Esophagus muscularis mucosa (tissue), 4 donors: ENCODE results near the gene CNNM3. TPM values are rescaled to one million over a fixed set of nuclear protein-coding genes. Genes with fewer than 3 reads are reported as not detected.
"Not testable (repeated sequence)": the region's sequence is repeated elsewhere in the genome, so short reads cannot be mapped to it uniquely, and the experiment has no call there.

Experiments used
- DNase-seq: peaks from one replicate; pipeline ENCODE4 v3.0.0-alpha.2; 2017; ENCODE audit errors: extremely low spot score
- H3K27ac ChIP-seq, 4 donors: fragments of 200-600 bp; sonication (generic); replicated peaks in 1 of 4; 1 replicate in 3 of 4; 2 replicates in 1 of 4; pipeline ENCODE4 v1.5.1; 2016 to 2019; ENCODE audit warnings: mild to moderate bottlenecking in 1 of 4
- H3K27me3 ChIP-seq, 4 donors: fragments of 200-600 bp; sonication (generic); one replicate each; pipeline versions ENCODE4 v1.5.1 to v1.6.0; 2016 to 2019
- H3K36me3 ChIP-seq, 4 donors: fragments of 200-600 bp; sonication (generic); one replicate each; pipeline ENCODE4 v1.5.1; 2016 to 2019
- H3K4me1 ChIP-seq, 4 donors: fragments of 200-600 bp; sonication (generic); one replicate each; pipeline ENCODE4 v1.5.1; 2016 to 2019
- H3K4me3 ChIP-seq, 4 donors: fragments of 200-600 bp; sonication (generic); 1 replicate in 2 of 4; 2 replicates in 2 of 4; pipeline ENCODE4 v1.5.1; 2016 to 2019; ENCODE audit warnings: mild to moderate bottlenecking in 4 of 4, moderate library complexity in 1 of 4
- H3K9me3 ChIP-seq, 4 donors: fragments of 200-600 bp; sonication (generic); 1 replicate in 3 of 4; 2 replicates in 1 of 4; pipeline ENCODE4 v1.5.1; 2016 to 2019
- EP300 ChIP-seq: sonication (generic); formaldehyde crosslinking; IDR thresholded peaks from one replicate; pipeline ENCODE4 v1.6.1; 2017; ENCODE audit warnings: antibody characterized with exemption
- POLR2A ChIP-seq: fragments of 450-650 bp; IDR thresholded peaks from one replicate; pipeline ENCODE4 v1.6.1; 2017; ENCODE audit warnings: antibody characterized with exemption, moderate library complexity, mild to moderate bottlenecking, low read depth
- POLR2AphosphoS5 ChIP-seq, 2 donors: sonication (generic); formaldehyde crosslinking; IDR thresholded peaks; one replicate each; pipeline ENCODE4 v1.6.1; 2017; ENCODE audit warnings: antibody characterized with exemption in 2 of 2
- WGBS: methylation state at CpG from one replicate; pipeline ENCODE4 v1.1.5; 2018; 5-methylcytosine and 5-hydroxymethylcytosine counted together
- intact Hi-C: fragments of 100-400 bp; cut with DNase I; formaldehyde crosslinking; loops from one replicate; pipeline ENCODE4 v1.15.1; 2023
- total RNA-seq, 4 donors: library from RNA; depleted of rRNA; stranded (reverse); fragments of >200 nt; gene quantifications; one replicate each; pipeline versions ENCODE4 v1.1.0 to v1.2.1, GENCODE V29; 2016
- TF ChIP-seq, protein P1 (sequence below), 3 experiments: fragments of 200-600 bp in 2 of 3; fragments of 450-650 bp in 1 of 3; sonication (generic) in 2 of 3; IDR thresholded peaks; one replicate each; pipeline ENCODE4 v1.5.1; 2017 to 2019; ENCODE audit warnings: antibody characterized with exemption in 3 of 3, mild to moderate bottlenecking in 2 of 3, moderate library complexity in 1 of 3

Gene CNNM3
- total RNA-seq, 4 donors from 2014 or later, result 11.8 to 30.3 (median 22.1) TPM

DNA sequence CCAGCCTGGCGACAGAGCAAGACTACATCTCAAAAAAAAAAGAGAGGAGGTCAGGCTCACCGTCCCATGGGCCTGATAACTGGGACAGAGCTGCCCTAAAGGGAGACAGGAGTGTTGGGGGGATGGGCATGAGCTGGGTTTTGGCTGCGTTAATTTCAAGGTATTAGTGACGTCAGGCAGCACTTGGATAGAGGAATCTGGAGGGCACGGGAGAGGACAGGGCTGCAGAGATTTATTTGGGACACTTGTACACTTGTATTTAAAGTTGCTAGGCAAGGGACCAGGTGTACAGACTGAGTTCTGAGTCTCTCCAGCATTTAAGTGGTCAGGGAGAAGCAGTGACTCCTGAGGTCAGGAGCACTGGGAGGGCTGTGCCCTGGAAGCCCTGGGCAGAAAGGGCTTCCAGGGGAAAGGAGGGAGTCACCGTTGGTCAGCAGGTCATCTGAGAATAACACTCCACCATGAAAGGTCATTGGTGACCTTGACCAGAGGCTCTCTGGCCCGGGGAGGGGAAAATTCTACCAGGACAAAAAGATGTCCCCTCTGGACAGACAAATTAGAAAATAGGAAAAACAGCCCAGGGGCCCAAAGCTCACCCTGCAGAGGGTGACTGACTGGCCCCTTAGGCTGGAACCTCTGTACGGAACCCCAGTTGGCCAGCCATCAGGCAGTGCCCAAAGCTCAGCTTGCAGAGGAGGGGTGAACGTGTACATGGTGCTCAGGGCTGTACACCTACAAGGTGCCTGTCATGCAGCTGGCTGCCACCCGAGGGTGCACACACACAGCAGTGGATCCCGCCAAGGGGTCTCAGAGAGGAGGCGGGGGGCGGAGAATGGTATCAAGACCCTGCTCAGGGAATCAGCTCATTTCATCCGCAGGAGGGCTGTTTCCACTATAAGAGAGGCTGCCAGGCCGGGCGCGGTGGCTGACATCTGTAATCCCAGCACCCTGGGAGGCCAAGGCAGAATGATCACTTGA, 23.0 kb upstream of the CNNM3 start:
- Histone ChIP-seq H3K4me3 (no peak overlapping the region), H3K27ac (no peak overlapping the region), H3K27me3 (no peaks in the 10 kb centered on the region), H3K9me3 (no peaks in the 10 kb centered on the region), H3K36me3 (peaks cover 6 to 13% (median 11%) of the 10 kb centered on the region in 4 donors), H3K4me1 (peaks cover 14 to 23% (median 19%) of the 10 kb centered on the region in 4 donors)
- DNase-seq, result no peak
- WGBS, result 87% methylated on average over 16 of the region's 17 CpGs
- TF ChIP-seq POLR2A (no peak), EP300 (no peak), POLR2AphosphoS5 (IDR thresholded peaks at IDR 0.05) (no peak)
- TF ChIP-seq, protein P1, sequence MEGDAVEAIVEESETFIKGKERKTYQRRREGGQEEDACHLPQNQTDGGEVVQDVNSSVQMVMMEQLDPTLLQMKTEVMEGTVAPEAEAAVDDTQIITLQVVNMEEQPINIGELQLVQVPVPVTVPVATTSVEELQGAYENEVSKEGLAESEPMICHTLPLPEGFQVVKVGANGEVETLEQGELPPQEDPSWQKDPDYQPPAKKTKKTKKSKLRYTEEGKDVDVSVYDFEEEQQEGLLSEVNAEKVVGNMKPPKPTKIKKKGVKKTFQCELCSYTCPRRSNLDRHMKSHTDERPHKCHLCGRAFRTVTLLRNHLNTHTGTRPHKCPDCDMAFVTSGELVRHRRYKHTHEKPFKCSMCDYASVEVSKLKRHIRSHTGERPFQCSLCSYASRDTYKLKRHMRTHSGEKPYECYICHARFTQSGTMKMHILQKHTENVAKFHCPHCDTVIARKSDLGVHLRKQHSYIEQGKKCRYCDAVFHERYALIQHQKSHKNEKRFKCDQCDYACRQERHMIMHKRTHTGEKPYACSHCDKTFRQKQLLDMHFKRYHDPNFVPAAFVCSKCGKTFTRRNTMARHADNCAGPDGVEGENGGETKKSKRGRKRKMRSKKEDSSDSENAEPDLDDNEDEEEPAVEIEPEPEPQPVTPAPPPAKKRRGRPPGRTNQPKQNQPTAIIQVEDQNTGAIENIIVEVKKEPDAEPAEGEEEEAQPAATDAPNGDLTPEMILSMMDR (IDR thresholded peaks at IDR 0.05), result no peak
- intact Hi-C loops, result no loop called here

DNA sequence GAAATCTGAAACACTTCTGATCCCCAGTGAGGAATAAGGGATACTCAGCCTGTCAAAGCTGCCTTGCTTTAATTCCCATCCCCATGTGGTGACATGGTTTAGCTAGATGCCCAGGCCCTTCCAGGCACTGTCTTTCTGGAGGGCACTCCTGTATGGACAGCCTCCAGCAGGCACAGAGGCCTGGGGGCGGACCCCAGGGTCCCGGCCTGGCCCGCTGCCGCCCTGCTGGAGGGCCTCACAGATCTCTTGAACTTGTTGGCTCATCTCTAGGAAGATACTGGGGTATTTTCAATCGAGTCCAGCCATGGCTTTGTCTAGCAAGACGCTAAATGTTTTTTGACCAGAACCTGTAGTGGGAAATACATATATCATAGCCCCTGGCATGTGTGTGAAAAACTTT, 21.0 kb upstream of the CNNM3 start:
- Histone ChIP-seq H3K36me3 (peaks cover 9 to 33% (median 31%) of the 10 kb centered on the region in 4 donors), H3K9me3 (no peaks in the 10 kb centered on the region), H3K27me3 (no peaks in the 10 kb centered on the region), H3K4me3 (no peak overlapping the region), H3K4me1 (peaks cover 0 to 10% (median 6%) of the 10 kb centered on the region in 4 donors), H3K27ac (no peak overlapping the region)
- DNase-seq, result no peak
- TF ChIP-seq POLR2A (no peak), POLR2AphosphoS5 (IDR thresholded peaks at IDR 0.05) (no peak), EP300 (no peak)
- TF ChIP-seq, protein P1 (IDR thresholded peaks at IDR 0.05), result no peak
- intact Hi-C loops, result no loop called here
- WGBS, result 92% methylated on average over 6 of the region's 6 CpGs

DNA sequence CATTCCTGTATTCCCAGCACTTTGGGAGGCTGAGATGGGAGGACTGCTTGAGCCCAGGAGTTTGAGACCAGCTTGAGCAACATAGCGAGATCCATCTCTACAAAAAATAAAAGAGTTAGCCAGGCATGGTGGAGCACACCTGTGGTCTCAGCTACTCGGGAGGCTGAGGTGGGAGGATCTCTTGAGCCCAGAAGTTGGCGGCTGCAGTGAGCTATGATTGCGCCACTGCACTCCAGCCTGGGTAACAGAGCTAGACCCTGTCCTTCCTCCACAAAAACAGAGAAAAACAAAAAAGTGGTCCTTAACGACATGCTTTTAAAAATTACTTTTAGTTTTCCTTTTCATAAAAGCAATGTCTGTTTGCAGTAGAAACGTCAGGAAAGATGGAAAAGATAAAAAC, 19.6 kb upstream of the CNNM3 start:
- peaks cover 9 to 37% (median 31%) of the 10 kb centered on the region in 4 donors for H3K36me3 ChIP-seq
- H3K9me3 ChIP-seq, DNase-seq, H3K4me3 ChIP-seq, intact Hi-C loops, H3K27me3 ChIP-seq, H3K27ac ChIP-seq: not testable (repeated sequence)
- H3K4me1 ChIP-seq, result peaks cover 10 to 15% (median 14%) of the 10 kb centered on the region in 4 donors
- WGBS, result 91% methylated on average over 6 of the region's 6 CpGs

DNA sequence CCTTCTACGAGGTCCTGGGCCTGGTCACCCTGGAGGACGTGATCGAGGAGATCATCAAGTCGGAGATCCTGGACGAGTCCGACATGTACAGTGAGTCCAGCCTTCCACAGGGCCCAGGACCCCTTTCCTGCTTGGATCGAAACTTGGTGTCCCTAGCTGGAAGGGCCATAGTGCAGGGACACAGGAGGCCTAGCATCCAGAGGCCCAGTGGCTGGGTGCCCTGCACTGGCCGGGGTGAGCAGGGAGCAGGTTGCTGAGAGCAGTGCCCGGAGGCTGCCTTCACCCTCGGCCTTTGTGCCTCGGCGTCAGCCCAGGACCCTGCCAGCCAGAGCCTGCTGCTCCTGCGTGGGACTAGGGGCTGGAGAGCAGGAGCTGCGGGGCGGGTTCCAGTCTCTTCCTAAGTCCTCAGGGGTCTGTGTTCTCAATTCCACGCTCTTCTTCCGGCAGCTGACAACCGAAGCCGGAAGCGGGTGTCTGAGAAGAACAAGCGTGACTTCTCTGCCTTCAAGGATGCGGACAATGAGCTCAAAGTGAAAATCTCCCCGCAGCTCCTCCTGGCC, 18.9 kb upstream of the CNNM3 start:
- no peak for DNase-seq
- Histone ChIP-seq H3K36me3 (peaks cover 9 to 39% (median 37%) of the 10 kb centered on the region in 4 donors), H3K27ac (no peak overlapping the region), H3K9me3 (no peaks in the 10 kb centered on the region), H3K4me1 (peaks cover 10 to 15% (median 14%) of the 10 kb centered on the region in 4 donors), H3K4me3 (no peak overlapping the region), H3K27me3 (no peaks in the 10 kb centered on the region)
- intact Hi-C loops, result no loop called here
- 95% methylated on average over 14 of the region's 23 CpGs for WGBS
- TF ChIP-seq POLR2A (no peak), EP300 (no peak), POLR2AphosphoS5 (IDR thresholded peaks at IDR 0.05) (no peak)
- TF ChIP-seq, protein P1 (IDR thresholded peaks at IDR 0.05), result no peak
